Adrenal gland (tissue), 5 donors: ENCODE results near the gene ZNF185.

Experiments
- CTCF ChIP-seq, 6 experiments: fragments of 450-650 bp in 4 of 6; fragments of 200-600 bp in 2 of 6; sonication (generic) in 1 of 6; IDR thresholded peaks; 1 replicate in 5 of 6; 2 replicates in 1 of 6; pipeline versions ENCODE4 v1.5.1 to v1.8.0; 2016 to 2021; ENCODE audit warnings: antibody characterized with exemption in 6 of 6, mild to moderate bottlenecking in 2 of 6, moderate library complexity in 1 of 6
- POLR2A ChIP-seq, 2 donors: fragments of 450-650 bp; IDR thresholded peaks; one replicate each; pipeline ENCODE4 v1.6.1; 2017; ENCODE audit warnings: antibody characterized with exemption in 2 of 2, mild to moderate bottlenecking in 2 of 2, moderate library complexity in 1 of 2
- donor health status: DM: no; HTN: no; CAD: no.

- no peak for TF ChIP-seq CTCF (IDR thresholded peaks at IDR 0.05)
- no peak for TF ChIP-seq POLR2A (IDR thresholded peaks at IDR 0.05)
These were observed 16.0 kb downstream of the ZNF185 start for GRCh38 chrX:152913910-152914309.
